ENCODE results near the gene GASK1B.

Gene GASK1B

GRCh38 chr4:158139086-158139485, 33.7 kb downstream of the GASK1B start:
- no peak for DNase-seq (ENCODE audit: low spot score)

- DNase-seq (ENCODE audit: low spot score) = no peak
These were observed 38.6 kb downstream of the GASK1B start for GRCh38 chr4:158134222-158134621.

GRCh38 chr4:158133551-158133950, 39.3 kb downstream of the GASK1B start:
- DNase-seq (ENCODE audit: low spot score) = no peak

- no peak for DNase-seq (ENCODE audit: low spot score)
These were observed 41.8 kb downstream of the GASK1B start for GRCh38 chr4:158131027-158131426.

- DNase-seq (ENCODE audit: low spot score) = no peak
These were observed 42.6 kb downstream of the GASK1B start for GRCh38 chr4:158130204-158130603.

- no peak for DNase-seq (ENCODE audit: low spot score)
These were observed 43.1 kb downstream of the GASK1B start for GRCh38 chr4:158129694-158130093.

GRCh38 chr4:158128540-158128939, 44.3 kb downstream of the GASK1B start:
- no peak for DNase-seq (ENCODE audit: low spot score)

GRCh38 chr4:158125310-158125709, 47.5 kb downstream of the GASK1B start:
- DNase-seq (ENCODE audit: low spot score) = no peak
